A549 (cell line): ENCODE measurements around the gene CYSLTR2. TPM values are rescaled to one million over a fixed set of nuclear protein-coding genes. Genes with fewer than 3 reads are reported as not detected.

ENCODE experiments used
- ATAC-seq, 2 experiments: fragments of 200-7000 bp in 1 of 2; fragments of >200 bp in 1 of 2; cut with Nextera tagmentation in 1 of 2; cut with Tn5 transposase in 1 of 2; 3 replicates each; pipeline versions ENCODE4 v1.8.0 to v1.9.1; 2018 to 2020; ENCODE audit warnings: mild to moderate bottlenecking in 1 of 2, moderate library complexity in 1 of 2
- CTCF ChIA-PET: fragments of 300-600 bp; sonication (Branson Sonifier 250); formaldehyde crosslinking; extraction: SDS; loops from one replicate; lab custom pipeline; 2021; ENCODE audit warnings: antibody characterized with exemption, inconsistent platforms; lab: Yijun Ruan, JAX
- POLR2A ChIA-PET: fragments of 350-600 bp; formaldehyde crosslinking; extraction: SDS; loops from one replicate; lab custom pipeline; 2021; ENCODE audit warnings: antibody characterized with exemption, inconsistent platforms; lab: Yijun Ruan, JAX
- DNase-seq, 2 experiments: peaks; one replicate each; pipeline versions ENCODE4 v3.0.0 to v3.0.0-alpha.2; 2011 to 2016; ENCODE audit warnings: low read depth in 1 of 2, low spot score in 1 of 2
- FAIRE-seq: peaks from 2 replicates; lab custom pipeline; 2011; peaks lifted over from hg19 to GRCh38; lab: Jason Lieb, UNC
- H3K27ac ChIP-seq, 2 experiments: fragments of >200 bp; sonication (Bioruptor Twin); formaldehyde crosslinking; 3 replicates each; pipeline ENCODE4 v1.5.1; 2016 to 2017
- H3K4me1 ChIP-seq: fragments of >200 bp; sonication (Bioruptor Twin); formaldehyde crosslinking; 3 replicates; pipeline ENCODE4 v1.6.1; 2016
- H3K4me2 ChIP-seq: fragments of >200 bp; sonication (Bioruptor Twin); formaldehyde crosslinking; 3 replicates; pipeline ENCODE4 v1.6.1; 2016
- H3K4me3 ChIP-seq: fragments of >200 bp; sonication (Bioruptor Twin); formaldehyde crosslinking; 3 replicates; pipeline ENCODE4 v1.5.1; 2016
- H3K9me3 ChIP-seq: fragments of >200 bp; sonication (Bioruptor Twin); formaldehyde crosslinking; 3 replicates; pipeline ENCODE4 v1.6.1; 2016
- CBX2 ChIP-seq: fragments of 200-600 bp; sonication (generic); IDR thresholded peaks from 2 replicates; pipeline ENCODE4 v1.6.1; 2016; ENCODE audit warnings: low read depth, mild to moderate bottlenecking, borderline replicate concordance
- CTCF ChIP-seq: fragments of >200 bp; sonication (Bioruptor Twin); formaldehyde crosslinking; IDR thresholded peaks from 3 replicates; pipeline ENCODE4 v1.5.1; 2016
- E2F6 ChIP-seq: IDR thresholded peaks from 2 replicates; pipeline ENCODE4 v1.6.1; 2012; ENCODE audit warnings: low read depth, borderline replicate concordance
- EHF ChIP-seq: fragments of 250-450 bp; sonication (Bioruptor Pico); IDR thresholded peaks from 2 replicates; pipeline ENCODE4 v1.5.0; 2020; ENCODE audit warnings: mild to moderate bottlenecking
- EP300 ChIP-seq, 2 experiments: fragments of >200 bp; sonication (Bioruptor Twin); formaldehyde crosslinking; IDR thresholded peaks; 2 replicates in 1 of 2; 3 replicates in 1 of 2; pipeline ENCODE4 v1.6.1; 2016 to 2017
- FOSB ChIP-seq: fragments of 250-450 bp; sonication (Bioruptor Pico); IDR thresholded peaks from 2 replicates; pipeline ENCODE4 v1.5.0; 2020; ENCODE audit warnings: mild to moderate bottlenecking, moderate library complexity
- HOXA7 ChIP-seq: fragments of 250-450 bp; sonication (Bioruptor Pico); IDR thresholded peaks from 2 replicates; pipeline ENCODE4 v1.5.0; 2020; ENCODE audit warnings: mild to moderate bottlenecking, moderate library complexity
- KDM1A ChIP-seq: fragments of 200-600 bp; sonication (generic); IDR thresholded peaks from 2 replicates; pipeline ENCODE4 v1.6.1; 2016; ENCODE audit warnings: low read depth, mild to moderate bottlenecking
- KDM5A ChIP-seq: fragments of 200-600 bp; sonication (generic); IDR thresholded peaks from 2 replicates; pipeline ENCODE4 v1.6.1; 2016; ENCODE audit warnings: antibody characterized with exemption, mild to moderate bottlenecking
- MAZ ChIP-seq: fragments of 150-350 bp; IDR thresholded peaks from 2 replicates; pipeline ENCODE4 v1.6.1; 2014; ENCODE audit warnings: antibody characterized with exemption, low read depth, low read length, borderline replicate concordance
- PHF8 ChIP-seq: fragments of 200-600 bp; sonication (generic); IDR thresholded peaks from 2 replicates; pipeline ENCODE4 v1.6.1; 2016; ENCODE audit warnings: low read depth, mild to moderate bottlenecking, antibody characterized with exemption, moderate library complexity, borderline replicate concordance
- RAD21 ChIP-seq, 2 experiments: fragments of >200 bp in 1 of 2; sonication (Bioruptor Twin) in 1 of 2; formaldehyde crosslinking in 1 of 2; IDR thresholded peaks in 1 of 2; conservative IDR thresholded peaks in 1 of 2; 2 replicates in 1 of 2; 3 replicates in 1 of 2; pipeline ENCODE4 v1.6.1; 2012 to 2018; ENCODE audit warnings: inconsistent platforms in 1 of 2
- RFX5 ChIP-seq: fragments of 450-650 bp; IDR thresholded peaks from 2 replicates; pipeline ENCODE4 v1.7.1; 2014; ENCODE audit warnings: antibody characterized with exemption, mild to moderate bottlenecking, moderate library complexity
- RNF2 ChIP-seq: fragments of 200-600 bp; sonication (generic); IDR thresholded peaks from 2 replicates; pipeline ENCODE4 v1.6.1; 2016; ENCODE audit warnings: low read depth, mild to moderate bottlenecking, antibody characterized with exemption, moderate library complexity, borderline replicate concordance
- ZC3H11A ChIP-seq: fragments of 450-650 bp; IDR thresholded peaks from 2 replicates; pipeline ENCODE4 v1.6.1; 2014; ENCODE audit warnings: antibody characterized with exemption, mild to moderate bottlenecking
- WGBS: methylation state at CpG from one replicate; pipeline ENCODE4 v1.1.6; 2017; ENCODE audit errors: missing lambda C conversion rate; 5-methylcytosine and 5-hydroxymethylcytosine counted together
- polyA plus RNA-seq, 4 experiments: library from polyadenylated mRNA; depleted of rRNA in 3 of 4; stranded (reverse); fragments of >200 nt; fragmentation: RNase III in 1 of 4; extraction: RNeasy Plus Mini Kit Qiagen cat#74134 plus additional on column Dnase treatment in 1 of 4; gene quantifications; 2 replicates in 3 of 4; 3 replicates in 1 of 4; pipeline ENCODE4 v1.2.3, GENCODE V29; 2011 to 2017
- TF ChIP-seq, protein P1 (sequence below): fragments of 150-350 bp; IDR thresholded peaks from 2 replicates; pipeline ENCODE4 v1.6.1; 2014; ENCODE audit warnings: low read depth, mild to moderate bottlenecking, low read length
- TF ChIP-seq, protein P2 (sequence below): IDR thresholded peaks from 2 replicates; pipeline ENCODE4 v1.6.1; 2012
- TF ChIP-seq, protein P3 (sequence below): fragments of 200-600 bp; sonication (generic); IDR thresholded peaks from 2 replicates; pipeline ENCODE4 v1.6.1; 2016; ENCODE audit warnings: antibody characterized with exemption, mild to moderate bottlenecking, moderate library complexity

Gene CYSLTR2
- polyA plus RNA-seq, 2 of the 4 experiments (the other 2 are of a cell fraction): not detected

DNA sequence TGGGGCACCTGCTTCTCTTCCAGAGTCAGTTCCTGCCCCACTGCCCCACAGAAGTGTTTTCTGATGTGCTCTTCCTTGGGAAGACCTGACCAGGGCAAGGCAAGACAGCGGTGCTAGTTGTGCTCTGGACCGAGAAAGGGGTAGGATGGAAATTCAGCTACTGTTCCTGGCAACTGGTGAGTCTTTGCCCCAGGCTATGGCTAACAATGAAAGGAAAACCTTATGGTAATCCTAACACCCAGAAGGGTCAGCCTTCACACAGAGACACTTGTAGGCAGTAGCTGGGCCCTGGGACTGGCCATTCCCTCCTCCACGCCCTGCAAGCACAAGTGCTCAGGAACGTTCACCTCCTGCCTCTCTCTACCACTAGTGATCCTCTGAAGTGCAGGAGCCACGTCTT lies 9.6 kb upstream of the CYSLTR2 start (continued):
- TF ChIP-seq, protein P1, sequence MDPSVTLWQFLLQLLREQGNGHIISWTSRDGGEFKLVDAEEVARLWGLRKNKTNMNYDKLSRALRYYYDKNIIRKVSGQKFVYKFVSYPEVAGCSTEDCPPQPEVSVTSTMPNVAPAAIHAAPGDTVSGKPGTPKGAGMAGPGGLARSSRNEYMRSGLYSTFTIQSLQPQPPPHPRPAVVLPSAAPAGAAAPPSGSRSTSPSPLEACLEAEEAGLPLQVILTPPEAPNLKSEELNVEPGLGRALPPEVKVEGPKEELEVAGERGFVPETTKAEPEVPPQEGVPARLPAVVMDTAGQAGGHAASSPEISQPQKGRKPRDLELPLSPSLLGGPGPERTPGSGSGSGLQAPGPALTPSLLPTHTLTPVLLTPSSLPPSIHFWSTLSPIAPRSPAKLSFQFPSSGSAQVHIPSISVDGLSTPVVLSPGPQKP: no peak
- no peak for TF ChIP-seq EP300 (IDR thresholded peaks at IDR 0.05)

GRCh38 chr13:48644951-48645350 lies 8.8 kb upstream of the CYSLTR2 start:
- no peak for ATAC-seq
- no peak overlapping the region for H3K4me2 ChIP-seq
- no peak for TF ChIP-seq EP300 (IDR thresholded peaks at IDR 0.05)
- TF ChIP-seq FOSB (CRISPR knock-in tag): no peak
- TF ChIP-seq, protein P2, sequence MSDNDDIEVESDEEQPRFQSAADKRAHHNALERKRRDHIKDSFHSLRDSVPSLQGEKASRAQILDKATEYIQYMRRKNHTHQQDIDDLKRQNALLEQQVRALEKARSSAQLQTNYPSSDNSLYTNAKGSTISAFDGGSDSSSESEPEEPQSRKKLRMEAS: no peak
- TF ChIP-seq EHF (CRISPR knock-in tag): no peak
- TF ChIP-seq MAZ: no peak
- TF ChIP-seq KDM5A: no peak
- no peaks in the 10 kb centered on the region for H3K4me1 ChIP-seq
- ChIA-PET POLR2A (no interaction called here), CTCF (no interaction called here)
- H3K4me3 ChIP-seq: no peak overlapping the region
- H3K9me3 ChIP-seq: no peaks in the 10 kb centered on the region
- DNase-seq: no peak
- no peak for FAIRE-seq
- no peak overlapping the region for H3K27ac ChIP-seq

GRCh38 chr13:48645845-48646244 lies 7.9 kb upstream of the CYSLTR2 start:
- H3K4me2 ChIP-seq: no peak overlapping the region
- H3K4me3 ChIP-seq: no peak overlapping the region
- CTCF ChIA-PET: no interaction called here
- no peak for DNase-seq
- POLR2A ChIA-PET: interaction anchor here (1.2 kb wide), 1 partner anchor 10 kb away, joined by 3 read pairs; no protein-coding TSS in a partner anchor
- no peaks in the 10 kb centered on the region for H3K9me3 ChIP-seq
- 40% methylated on average over 3 of the region's 3 CpGs for WGBS
- no peak for ATAC-seq
- FAIRE-seq: no peak
- no peak overlapping the region for H3K27ac ChIP-seq
- TF ChIP-seq PHF8: no peak
- TF ChIP-seq CBX2: no peak
- no peak for TF ChIP-seq RFX5
- no peak for TF ChIP-seq RAD21 (conservative IDR thresholded peaks at IDR 0.05 in 1 of 2, IDR thresholded peaks at IDR 0.05 in 1 of 2)
- TF ChIP-seq MAZ: no peak
- TF ChIP-seq E2F6: no peak
- TF ChIP-seq KDM1A: no peak
- TF ChIP-seq HOXA7 (CRISPR knock-in tag): no peak
- no peak for TF ChIP-seq EHF (CRISPR knock-in tag)
- no peak for TF ChIP-seq ZC3H11A
- no peak for TF ChIP-seq FOSB (CRISPR knock-in tag)
- TF ChIP-seq CTCF: no peak
- TF ChIP-seq, protein P3, sequence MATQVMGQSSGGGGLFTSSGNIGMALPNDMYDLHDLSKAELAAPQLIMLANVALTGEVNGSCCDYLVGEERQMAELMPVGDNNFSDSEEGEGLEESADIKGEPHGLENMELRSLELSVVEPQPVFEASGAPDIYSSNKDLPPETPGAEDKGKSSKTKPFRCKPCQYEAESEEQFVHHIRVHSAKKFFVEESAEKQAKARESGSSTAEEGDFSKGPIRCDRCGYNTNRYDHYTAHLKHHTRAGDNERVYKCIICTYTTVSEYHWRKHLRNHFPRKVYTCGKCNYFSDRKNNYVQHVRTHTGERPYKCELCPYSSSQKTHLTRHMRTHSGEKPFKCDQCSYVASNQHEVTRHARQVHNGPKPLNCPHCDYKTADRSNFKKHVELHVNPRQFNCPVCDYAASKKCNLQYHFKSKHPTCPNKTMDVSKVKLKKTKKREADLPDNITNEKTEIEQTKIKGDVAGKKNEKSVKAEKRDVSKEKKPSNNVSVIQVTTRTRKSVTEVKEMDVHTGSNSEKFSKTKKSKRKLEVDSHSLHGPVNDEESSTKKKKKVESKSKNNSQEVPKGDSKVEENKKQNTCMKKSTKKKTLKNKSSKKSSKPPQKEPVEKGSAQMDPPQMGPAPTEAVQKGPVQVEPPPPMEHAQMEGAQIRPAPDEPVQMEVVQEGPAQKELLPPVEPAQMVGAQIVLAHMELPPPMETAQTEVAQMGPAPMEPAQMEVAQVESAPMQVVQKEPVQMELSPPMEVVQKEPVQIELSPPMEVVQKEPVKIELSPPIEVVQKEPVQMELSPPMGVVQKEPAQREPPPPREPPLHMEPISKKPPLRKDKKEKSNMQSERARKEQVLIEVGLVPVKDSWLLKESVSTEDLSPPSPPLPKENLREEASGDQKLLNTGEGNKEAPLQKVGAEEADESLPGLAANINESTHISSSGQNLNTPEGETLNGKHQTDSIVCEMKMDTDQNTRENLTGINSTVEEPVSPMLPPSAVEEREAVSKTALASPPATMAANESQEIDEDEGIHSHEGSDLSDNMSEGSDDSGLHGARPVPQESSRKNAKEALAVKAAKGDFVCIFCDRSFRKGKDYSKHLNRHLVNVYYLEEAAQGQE: no peak
- TF ChIP-seq RNF2: no peak
- no peak for TF ChIP-seq EP300 (IDR thresholded peaks at IDR 0.05)
- TF ChIP-seq, all 56 proteins: peak for 0
- H3K4me1 ChIP-seq: no peaks in the 10 kb centered on the region
